Neural cell (in vitro differentiated cells): ENCODE data around the gene SDK2. TPM values are rescaled to one million over a fixed set of nuclear protein-coding genes. Genes with fewer than 3 reads are reported as not detected.

ENCODE experiments used
- H2AFZ ChIP-seq: fragments of 200-600, 300-800 bp; sonication (generic), shearing (Covaris generic); 2 replicates; pipeline ENCODE4 v1.6.0; 2014; ENCODE audit warnings: low read depth, mild to moderate bottlenecking, antibody characterized with exemption, low read length, moderate library complexity
- H3F3A ChIP-seq: fragments of 200-600 bp; shearing (Covaris generic); 2 replicates; pipeline ENCODE4 v1.6.1; 2016; ENCODE audit warnings: mild to moderate bottlenecking, moderate library complexity, mixed read lengths, antibody characterized with exemption, low read length; ENCODE audit not compliant: insufficient read depth, poor library complexity, severe bottlenecking
- H3K27ac ChIP-seq: fragments of 200-600, 300-800 bp; sonication (generic), shearing (Covaris generic); 2 replicates; pipeline ENCODE4 v1.5.1; 2014; ENCODE audit warnings: mild to moderate bottlenecking, low read length, moderate library complexity
- H3K27me3 ChIP-seq: fragments of 300-800, 200-600 bp; sonication (generic), shearing (Covaris generic); 2 replicates; pipeline ENCODE4 v1.6.0; 2014; ENCODE audit warnings: mild to moderate bottlenecking, low read depth, low read length, moderate library complexity; ENCODE audit not compliant: insufficient read depth
- H3K36me3 ChIP-seq: fragments of 300-800, 200-600 bp; sonication (generic), shearing (Covaris generic); 2 replicates; pipeline ENCODE4 v1.5.1; 2014; ENCODE audit warnings: mild to moderate bottlenecking, antibody characterized with exemption, low read length, moderate library complexity; ENCODE audit not compliant: insufficient read depth
- H3K4me2 ChIP-seq: fragments of 300-800, 200-600 bp; sonication (generic), shearing (Covaris generic); 2 replicates; pipeline ENCODE4 v1.6.0; 2014; ENCODE audit warnings: mild to moderate bottlenecking, low read length
- H3K4me3 ChIP-seq: fragments of 300-800, 200-600 bp; sonication (generic), shearing (Covaris generic); 2 replicates; pipeline ENCODE4 v1.5.1; 2014; ENCODE audit warnings: mild to moderate bottlenecking, low read length, moderate library complexity
- H3K79me2 ChIP-seq: fragments of 200-600 bp; shearing (Covaris generic); replicated peaks from 2 replicates; pipeline ENCODE4 v1.6.0; 2014; ENCODE audit warnings: mild to moderate bottlenecking, low read length, moderate library complexity; ENCODE audit not compliant: insufficient read depth
- H3K9ac ChIP-seq: fragments of 300-800, 200-600 bp; sonication (generic), shearing (Covaris generic); 2 replicates; pipeline ENCODE4 v1.6.1; 2016; ENCODE audit warnings: mild to moderate bottlenecking, low read length, mixed read lengths
- H3K9me2 ChIP-seq: fragments of 200-600 bp; shearing (Covaris generic); 2 replicates; pipeline ENCODE4 v1.6.1; 2016; ENCODE audit warnings: mild to moderate bottlenecking, low read length, mixed read lengths; ENCODE audit not compliant: insufficient read depth
- H3K9me3 ChIP-seq: fragments of 200-600, 300-800 bp; sonication (generic), shearing (Covaris generic); 2 replicates; pipeline ENCODE4 v1.6.1; 2016; ENCODE audit warnings: mild to moderate bottlenecking, mixed run types, low read length, moderate library complexity, mixed read lengths
- H4K20me1 ChIP-seq: fragments of 200-600 bp; shearing (Covaris generic); 2 replicates; pipeline ENCODE4 v1.6.1; 2016; ENCODE audit warnings: mild to moderate bottlenecking, mixed run types; ENCODE audit not compliant: insufficient read depth
- EP300 ChIP-seq: fragments of 450-650 bp; conservative IDR thresholded peaks from 2 replicates; pipeline ENCODE4 v1.6.1; 2014; ENCODE audit warnings: antibody characterized with exemption, mild to moderate bottlenecking, moderate library complexity; ENCODE audit not compliant: poor library complexity, severe bottlenecking
- EZH2 ChIP-seq: fragments of 200-600, 300-800 bp; shearing (Covaris generic), sonication (generic); IDR thresholded peaks from 2 replicates; pipeline ENCODE4 v1.6.1; 2014; ENCODE audit warnings: antibody characterized with exemption, low read length, borderline replicate concordance, mild to moderate bottlenecking; ENCODE audit not compliant: insufficient read depth, poor library complexity, severe bottlenecking
- MXI1 ChIP-seq: fragments of 450-650 bp; conservative IDR thresholded peaks from 2 replicates; pipeline ENCODE4 v1.6.1; 2014; ENCODE audit warnings: antibody characterized with exemption, mild to moderate bottlenecking; ENCODE audit not compliant: poor library complexity, severe bottlenecking
- POLR2AphosphoS5 ChIP-seq: IDR thresholded peaks from 2 replicates; pipeline ENCODE4 v1.6.1; 2012
- RAD21 ChIP-seq: fragments of 450-650 bp; conservative IDR thresholded peaks from 2 replicates; pipeline ENCODE4 v1.6.1; 2014; ENCODE audit warnings: antibody characterized with exemption, mild to moderate bottlenecking, moderate library complexity
- SMC3 ChIP-seq: fragments of 450-650 bp; conservative IDR thresholded peaks from 2 replicates; pipeline ENCODE4 v1.6.1; 2014; ENCODE audit warnings: antibody characterized with exemption, mild to moderate bottlenecking, moderate library complexity; ENCODE audit not compliant: poor library complexity
- TAF1 ChIP-seq: IDR thresholded peaks from 2 replicates; pipeline ENCODE4 v1.6.1; 2012; ENCODE audit warnings: low read depth
- polyA plus RNA-seq: library from polyadenylated mRNA; depleted of rRNA; stranded (reverse); fragments of >200 nt; gene quantifications from 2 replicates; pipeline ENCODE4 v1.2.3, GENCODE V29; 2014
- TF ChIP-seq, protein P1 (sequence below): fragments of 450-650 bp; IDR thresholded peaks from 2 replicates; pipeline ENCODE4 v1.5.1; 2014; ENCODE audit warnings: antibody characterized with exemption, mild to moderate bottlenecking, moderate library complexity; ENCODE audit not compliant: poor library complexity, severe bottlenecking
- TF ChIP-seq, protein P2 (sequence below): IDR thresholded peaks from 2 replicates; pipeline ENCODE4 v1.6.1; 2012; ENCODE audit warnings: borderline replicate concordance

Gene SDK2
- polyA plus RNA-seq, 1 donor from 2014 or later: 0.73 TPM

DNA sequence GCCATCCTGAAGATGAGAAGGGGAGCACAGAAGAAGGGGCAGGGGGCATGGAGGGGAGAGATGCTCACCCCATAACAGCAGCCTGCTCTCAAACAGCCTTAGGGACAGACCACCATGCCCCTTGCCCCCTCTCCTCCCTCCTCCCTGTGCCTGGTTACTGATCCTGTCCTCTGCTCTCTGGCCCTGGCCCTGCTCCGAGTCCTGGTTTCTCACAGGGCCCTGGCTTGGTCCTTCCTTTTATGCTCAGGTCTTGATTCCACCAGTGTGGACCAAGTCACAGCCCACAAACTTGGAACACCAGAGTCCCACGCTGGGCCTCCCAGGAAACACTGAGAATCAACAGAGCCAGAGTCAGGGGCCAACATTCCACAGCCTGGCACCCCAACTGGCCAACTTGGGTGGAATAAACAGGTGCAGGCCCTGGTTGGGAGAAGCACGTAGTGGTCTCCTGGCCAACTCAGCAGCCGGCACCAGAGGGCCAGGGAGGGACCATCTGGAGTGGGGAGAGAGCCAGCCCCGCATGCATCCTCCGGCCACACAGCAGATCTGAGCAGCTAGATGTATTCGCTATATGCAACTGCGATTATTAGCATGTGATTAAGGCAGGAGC lies 287.6 kb downstream of the SDK2 start:
- no peaks in the 10 kb centered on the region for H3K9me2 ChIP-seq
- TF ChIP-seq SMC3: no peak
- no peak for TF ChIP-seq TAF1
- TF ChIP-seq RAD21: no peak
- TF ChIP-seq, protein P1, sequence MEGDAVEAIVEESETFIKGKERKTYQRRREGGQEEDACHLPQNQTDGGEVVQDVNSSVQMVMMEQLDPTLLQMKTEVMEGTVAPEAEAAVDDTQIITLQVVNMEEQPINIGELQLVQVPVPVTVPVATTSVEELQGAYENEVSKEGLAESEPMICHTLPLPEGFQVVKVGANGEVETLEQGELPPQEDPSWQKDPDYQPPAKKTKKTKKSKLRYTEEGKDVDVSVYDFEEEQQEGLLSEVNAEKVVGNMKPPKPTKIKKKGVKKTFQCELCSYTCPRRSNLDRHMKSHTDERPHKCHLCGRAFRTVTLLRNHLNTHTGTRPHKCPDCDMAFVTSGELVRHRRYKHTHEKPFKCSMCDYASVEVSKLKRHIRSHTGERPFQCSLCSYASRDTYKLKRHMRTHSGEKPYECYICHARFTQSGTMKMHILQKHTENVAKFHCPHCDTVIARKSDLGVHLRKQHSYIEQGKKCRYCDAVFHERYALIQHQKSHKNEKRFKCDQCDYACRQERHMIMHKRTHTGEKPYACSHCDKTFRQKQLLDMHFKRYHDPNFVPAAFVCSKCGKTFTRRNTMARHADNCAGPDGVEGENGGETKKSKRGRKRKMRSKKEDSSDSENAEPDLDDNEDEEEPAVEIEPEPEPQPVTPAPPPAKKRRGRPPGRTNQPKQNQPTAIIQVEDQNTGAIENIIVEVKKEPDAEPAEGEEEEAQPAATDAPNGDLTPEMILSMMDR: no peak
- TF ChIP-seq EZH2: no peak
- no peak for TF ChIP-seq POLR2AphosphoS5
- no peak for TF ChIP-seq MXI1
- TF ChIP-seq, protein P2, sequence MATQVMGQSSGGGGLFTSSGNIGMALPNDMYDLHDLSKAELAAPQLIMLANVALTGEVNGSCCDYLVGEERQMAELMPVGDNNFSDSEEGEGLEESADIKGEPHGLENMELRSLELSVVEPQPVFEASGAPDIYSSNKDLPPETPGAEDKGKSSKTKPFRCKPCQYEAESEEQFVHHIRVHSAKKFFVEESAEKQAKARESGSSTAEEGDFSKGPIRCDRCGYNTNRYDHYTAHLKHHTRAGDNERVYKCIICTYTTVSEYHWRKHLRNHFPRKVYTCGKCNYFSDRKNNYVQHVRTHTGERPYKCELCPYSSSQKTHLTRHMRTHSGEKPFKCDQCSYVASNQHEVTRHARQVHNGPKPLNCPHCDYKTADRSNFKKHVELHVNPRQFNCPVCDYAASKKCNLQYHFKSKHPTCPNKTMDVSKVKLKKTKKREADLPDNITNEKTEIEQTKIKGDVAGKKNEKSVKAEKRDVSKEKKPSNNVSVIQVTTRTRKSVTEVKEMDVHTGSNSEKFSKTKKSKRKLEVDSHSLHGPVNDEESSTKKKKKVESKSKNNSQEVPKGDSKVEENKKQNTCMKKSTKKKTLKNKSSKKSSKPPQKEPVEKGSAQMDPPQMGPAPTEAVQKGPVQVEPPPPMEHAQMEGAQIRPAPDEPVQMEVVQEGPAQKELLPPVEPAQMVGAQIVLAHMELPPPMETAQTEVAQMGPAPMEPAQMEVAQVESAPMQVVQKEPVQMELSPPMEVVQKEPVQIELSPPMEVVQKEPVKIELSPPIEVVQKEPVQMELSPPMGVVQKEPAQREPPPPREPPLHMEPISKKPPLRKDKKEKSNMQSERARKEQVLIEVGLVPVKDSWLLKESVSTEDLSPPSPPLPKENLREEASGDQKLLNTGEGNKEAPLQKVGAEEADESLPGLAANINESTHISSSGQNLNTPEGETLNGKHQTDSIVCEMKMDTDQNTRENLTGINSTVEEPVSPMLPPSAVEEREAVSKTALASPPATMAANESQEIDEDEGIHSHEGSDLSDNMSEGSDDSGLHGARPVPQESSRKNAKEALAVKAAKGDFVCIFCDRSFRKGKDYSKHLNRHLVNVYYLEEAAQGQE: no peak
- TF ChIP-seq EP300: no peak
- H3F3A ChIP-seq: no peaks in the 10 kb centered on the region
- H3K79me2 ChIP-seq: no peaks in the 10 kb centered on the region
- no peak overlapping the region for H3K4me2 ChIP-seq
- H3K9ac ChIP-seq: no peak overlapping the region
- H2AFZ ChIP-seq: no peak overlapping the region
- no peak overlapping the region for H3K4me3 ChIP-seq
- no peaks in the 10 kb centered on the region for H3K27me3 ChIP-seq
- H3K9me3 ChIP-seq: no peaks in the 10 kb centered on the region
- no peaks in the 10 kb centered on the region for H3K36me3 ChIP-seq
- no peaks in the 10 kb centered on the region for H4K20me1 ChIP-seq
- H3K27ac ChIP-seq: peak overlapping the region; percentile 61

GRCh38 chr17:73354423-73355284 lies 289.6 kb downstream of the SDK2 start:
- Histone ChIP-seq H3F3A (no peaks in the 10 kb centered on the region), H3K36me3 (no peaks in the 10 kb centered on the region), H4K20me1 (no peaks in the 10 kb centered on the region), H3K4me3 (no peak overlapping the region), H3K9me2 (no peaks in the 10 kb centered on the region), H3K79me2 (no peaks in the 10 kb centered on the region), H3K9ac (no peak overlapping the region), H3K27ac (no peak overlapping the region), H3K27me3 (no peaks in the 10 kb centered on the region), H2AFZ (no peak overlapping the region), H3K4me2 (no peak overlapping the region), H3K9me3 (no peaks in the 10 kb centered on the region)
- TF ChIP-seq SMC3 (no peak), EP300 (no peak), RAD21 (no peak), EZH2 (no peak), MXI1 (no peak)
- TF ChIP-seq, protein P1: no peak
- TF ChIP-seq, protein P2: no peak
